GM18520 (cell line): ENCODE measurements around the gene SORL1-AS1.

Experiments used
- ATAC-seq: cut with Tn5 transposase; IDR thresholded peaks from one replicate; pipeline ENCODE4 v1.9.1; 2021; ENCODE audit not compliant: unreplicated experiment

Gene SORL1-AS1

DNA sequence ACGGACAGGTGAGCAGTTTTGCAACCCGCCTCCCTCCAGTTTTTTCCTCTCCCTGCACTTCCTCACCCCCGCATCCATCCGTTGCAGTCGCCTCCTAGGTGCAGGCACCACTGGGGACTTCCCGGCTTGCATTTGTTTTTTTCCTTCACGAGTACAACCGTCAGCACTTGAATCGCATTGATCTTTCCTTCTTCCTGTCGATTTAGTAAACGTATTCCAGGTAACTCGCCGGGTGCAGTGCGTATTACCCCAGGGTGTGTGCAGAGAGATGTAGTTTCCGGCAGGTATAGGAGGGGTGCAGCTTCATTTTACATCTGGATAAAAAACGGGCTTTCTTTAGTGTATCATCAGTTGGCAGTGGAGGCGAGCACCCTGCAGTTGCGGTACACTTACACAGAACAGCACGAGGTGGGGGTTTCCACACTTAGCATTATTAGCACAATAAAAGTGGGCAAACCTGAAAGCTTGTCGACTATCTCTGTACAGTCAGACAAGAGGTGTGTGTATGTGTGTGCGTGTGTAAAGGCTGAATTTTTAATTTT lies at the start of gene SORL1-AS1:
TSS of gene SORL1-AS1 (minus strand) at position 359 of the 542 bp plus-strand sequence.
- peak; percentile 17 for ATAC-seq

DNA sequence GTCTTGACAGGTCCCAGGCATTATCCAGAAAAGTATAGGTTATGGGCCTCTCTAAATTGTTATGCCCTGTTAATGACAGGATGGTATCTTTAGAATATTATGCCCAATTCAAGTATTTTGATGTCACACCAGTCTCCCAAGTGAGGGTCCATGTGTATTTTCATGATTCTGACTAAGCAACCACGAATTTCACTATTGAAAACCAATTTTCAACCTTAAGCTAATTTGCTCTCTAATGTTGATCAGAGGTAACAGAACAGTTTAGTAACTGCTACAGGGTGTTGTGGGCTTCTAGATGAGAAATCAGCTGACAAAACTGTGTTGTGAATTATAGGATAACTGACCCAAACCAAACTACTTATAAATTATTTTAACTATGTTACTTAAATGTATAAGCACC lies 48.0 kb upstream of the SORL1-AS1 start:
- no peak for ATAC-seq

DNA sequence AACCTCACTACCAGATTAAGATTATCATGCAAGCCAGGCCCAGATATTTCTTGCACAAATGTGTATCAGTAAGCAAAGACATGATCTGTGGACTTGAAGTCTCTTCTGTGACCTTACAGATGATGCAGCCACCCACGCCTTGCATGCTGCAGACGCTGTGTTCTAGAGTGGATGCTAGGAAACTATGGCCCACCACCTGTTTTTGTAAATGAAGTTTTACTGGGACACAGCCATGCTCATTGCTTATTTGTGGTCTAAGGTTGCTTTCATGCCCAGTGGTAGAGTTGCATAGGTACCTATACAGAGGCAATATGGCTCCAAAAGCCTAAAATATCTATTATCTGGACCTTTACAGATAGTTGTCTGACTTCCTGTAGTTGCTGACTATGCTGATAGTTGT lies 47.5 kb upstream of the SORL1-AS1 start:
- no peak for ATAC-seq

DNA sequence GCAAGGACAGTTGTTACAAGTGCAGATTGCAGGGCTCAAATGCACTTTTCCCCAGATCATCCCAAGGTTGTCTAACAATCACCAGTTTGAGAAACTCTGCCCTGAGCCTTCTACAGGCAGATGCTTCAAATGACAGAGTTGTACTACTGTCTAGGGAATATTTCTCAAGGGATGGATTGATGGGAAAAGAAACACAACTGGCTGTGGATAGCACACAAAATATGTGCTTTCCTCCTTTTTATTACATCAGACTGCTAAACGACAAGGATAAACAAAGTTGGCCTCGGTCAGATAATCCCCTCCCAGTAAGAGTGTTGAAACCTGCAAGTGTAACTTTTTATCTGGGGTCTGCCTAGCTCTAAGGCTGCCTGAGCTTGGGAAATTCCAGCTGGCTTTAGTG lies 46.6 kb upstream of the SORL1-AS1 start:
- ATAC-seq = no peak

DNA sequence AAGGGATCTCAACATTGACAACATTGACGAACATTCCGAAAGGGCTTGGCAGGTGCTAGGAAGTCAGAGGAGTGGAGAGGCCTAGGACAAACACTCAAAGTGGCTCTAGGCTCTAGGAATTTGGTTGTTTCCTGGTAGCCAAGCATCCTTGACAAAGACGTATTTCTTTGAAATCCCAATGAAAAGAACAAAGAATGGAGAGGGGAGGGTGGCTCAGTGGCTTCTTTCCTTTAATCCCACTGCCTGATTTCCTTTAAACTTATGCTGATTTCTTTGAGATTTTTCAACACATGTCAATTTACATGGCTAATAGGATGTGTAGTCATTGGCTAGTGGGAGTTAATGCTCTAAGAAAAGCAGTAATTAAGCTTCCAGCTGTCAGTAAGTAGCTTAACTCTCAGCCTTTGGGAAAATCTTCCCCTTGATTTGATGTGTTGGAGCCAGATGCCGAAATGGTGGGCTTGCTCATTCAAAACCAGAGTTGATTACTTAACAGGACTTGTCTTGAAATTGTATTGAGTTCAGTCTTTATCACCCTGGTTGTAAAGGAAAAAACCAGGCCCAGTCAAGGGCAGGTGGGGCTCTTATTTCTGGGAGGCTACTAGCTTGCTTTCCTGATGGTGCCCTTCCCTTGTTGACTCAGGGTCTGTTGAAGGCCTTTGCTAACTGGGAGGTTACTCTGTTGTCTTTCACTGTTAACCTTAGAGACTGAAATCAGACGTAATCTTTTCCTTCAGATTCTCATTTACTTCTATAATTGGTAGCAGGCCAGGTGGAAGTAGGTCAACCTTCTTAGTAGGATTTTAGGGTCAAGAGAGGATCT lies 44.6 kb upstream of the SORL1-AS1 start:
- ATAC-seq = no peak

DNA sequence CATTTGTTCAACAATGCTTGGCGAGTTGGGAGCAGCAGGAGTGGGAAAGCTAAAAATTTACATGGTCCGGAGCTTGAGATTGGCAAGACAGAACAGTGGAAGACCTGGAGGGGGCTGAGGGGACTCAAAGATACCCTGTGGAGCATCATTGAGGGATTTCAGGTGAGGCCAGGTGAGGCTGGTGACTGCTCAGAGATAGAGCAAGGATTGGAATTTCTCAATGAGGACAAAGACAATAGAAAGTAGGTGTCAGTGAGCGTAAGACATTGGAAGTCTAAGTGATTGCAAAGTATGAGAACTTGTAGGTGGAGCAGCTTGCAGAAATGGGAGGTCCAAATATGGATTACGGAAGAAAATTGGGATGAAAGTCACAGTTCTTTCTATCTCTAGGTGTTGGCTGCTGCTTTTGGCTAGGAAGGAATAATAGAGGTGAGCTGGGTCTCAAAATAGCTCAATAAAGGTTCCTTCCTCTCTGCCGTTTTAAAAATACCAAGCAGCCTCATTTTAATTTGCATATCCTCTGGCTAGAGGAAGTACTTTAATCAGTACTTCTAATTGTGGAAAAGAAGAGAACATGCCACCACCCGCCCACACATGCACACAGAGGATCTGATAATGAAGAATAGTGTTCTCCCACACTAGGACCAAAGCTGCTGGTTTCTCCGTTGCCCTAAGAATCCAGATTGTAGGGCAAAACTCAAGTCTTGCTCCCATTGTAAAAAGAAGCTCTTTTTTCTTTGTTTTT lies 41.8 kb upstream of the SORL1-AS1 start:
- no peak for ATAC-seq

DNA sequence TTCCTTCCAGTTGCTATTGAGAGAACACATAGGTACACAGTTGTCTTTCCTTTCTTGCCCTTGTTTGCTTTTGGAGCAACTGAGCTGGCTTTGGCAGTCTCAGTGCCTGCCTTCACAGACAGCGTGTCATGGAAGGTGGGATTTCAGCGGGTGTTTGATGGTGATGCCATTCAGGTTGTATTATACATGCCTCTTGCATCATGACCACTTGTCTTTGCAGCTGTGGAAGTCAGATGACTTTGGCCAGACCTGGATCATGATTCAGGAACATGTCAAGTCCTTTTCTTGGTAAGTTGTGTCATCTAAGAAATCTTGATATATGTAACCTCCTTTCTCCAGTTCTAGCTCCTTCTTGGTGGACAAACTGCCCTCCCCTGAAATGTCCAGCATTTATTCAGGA lies 37.1 kb upstream of the SORL1-AS1 start:
- no peak for ATAC-seq

DNA sequence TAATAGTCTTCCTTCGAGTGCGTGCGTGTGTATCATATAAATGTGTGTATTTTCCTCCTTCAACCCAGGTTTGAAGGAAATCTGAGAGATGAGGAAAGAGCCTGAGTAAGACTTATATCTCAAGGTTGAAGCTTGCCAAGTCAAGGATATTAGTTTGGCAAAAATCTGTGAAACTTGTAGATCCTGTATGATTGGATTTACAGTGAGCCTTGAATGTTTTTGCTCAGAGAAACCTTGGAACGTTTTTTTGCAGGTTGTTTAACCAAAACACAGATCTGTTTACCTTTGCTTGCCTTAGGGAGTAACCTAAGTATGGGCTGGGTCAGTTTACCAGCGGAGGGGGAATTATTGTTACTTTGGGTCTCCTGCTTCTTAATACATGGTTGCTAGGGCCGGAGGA lies 35.9 kb upstream of the SORL1-AS1 start:
- ATAC-seq = no peak

DNA sequence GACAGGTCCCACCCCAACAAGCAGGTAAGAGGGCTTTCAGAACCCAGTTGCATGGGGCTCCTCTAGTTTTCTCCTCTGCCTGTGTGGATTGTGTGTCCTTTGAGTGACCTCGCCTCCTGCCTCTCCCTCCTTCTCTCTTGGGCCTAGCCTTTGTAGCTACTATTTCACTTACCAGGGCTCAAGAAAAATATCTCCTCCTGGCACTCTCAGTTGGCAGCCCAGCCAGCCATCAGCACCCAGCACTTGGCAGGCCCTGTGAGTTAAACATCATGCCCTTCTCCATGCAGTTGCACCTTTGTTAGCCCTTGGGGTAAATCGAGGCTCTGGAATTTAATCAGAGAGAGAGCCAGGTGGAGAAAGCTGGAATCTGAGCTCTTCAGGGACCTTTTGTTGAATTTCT lies 35.4 kb upstream of the SORL1-AS1 start:
- ATAC-seq = no peak

DNA sequence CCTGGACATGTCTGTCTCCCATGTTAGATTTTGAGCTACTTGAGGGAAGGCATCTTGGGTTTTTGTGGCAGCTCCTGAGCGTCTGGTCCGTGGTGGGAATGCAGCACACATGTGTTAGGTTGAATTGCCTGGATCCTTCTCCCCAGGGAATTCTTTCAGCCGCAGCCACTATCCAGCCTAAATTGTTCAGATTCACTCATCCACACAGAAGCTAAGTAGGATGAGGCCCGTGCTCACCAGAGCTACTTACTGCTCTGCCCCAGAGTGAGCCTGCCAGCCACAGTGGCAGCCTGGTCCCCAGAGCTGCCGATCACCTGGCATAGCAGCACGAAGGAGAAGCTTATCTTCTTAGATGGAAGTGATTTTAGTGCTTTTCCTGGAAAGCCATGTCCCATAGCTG lies 34.4 kb upstream of the SORL1-AS1 start:
- ATAC-seq = no peak

DNA sequence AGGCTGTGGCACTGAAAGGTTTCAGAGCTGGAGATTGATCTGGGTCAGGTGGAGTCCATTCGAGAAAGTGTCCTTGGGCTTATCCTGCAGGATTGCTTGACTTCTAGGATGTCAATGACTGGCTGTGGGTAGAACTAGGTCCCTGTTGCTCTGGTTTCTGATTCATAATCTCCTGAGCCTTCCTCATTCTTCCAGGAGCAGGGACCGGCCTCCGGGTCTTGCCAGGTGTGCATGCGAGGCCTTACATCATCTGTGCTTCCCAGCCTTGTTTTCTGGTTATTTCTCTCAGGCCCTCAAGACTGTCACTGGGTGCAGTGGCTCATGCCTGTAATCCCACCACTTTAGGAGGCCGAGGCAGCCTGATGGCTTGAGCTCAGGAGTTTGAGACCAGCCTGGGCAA lies 33.3 kb upstream of the SORL1-AS1 start:
- ATAC-seq = no peak

DNA sequence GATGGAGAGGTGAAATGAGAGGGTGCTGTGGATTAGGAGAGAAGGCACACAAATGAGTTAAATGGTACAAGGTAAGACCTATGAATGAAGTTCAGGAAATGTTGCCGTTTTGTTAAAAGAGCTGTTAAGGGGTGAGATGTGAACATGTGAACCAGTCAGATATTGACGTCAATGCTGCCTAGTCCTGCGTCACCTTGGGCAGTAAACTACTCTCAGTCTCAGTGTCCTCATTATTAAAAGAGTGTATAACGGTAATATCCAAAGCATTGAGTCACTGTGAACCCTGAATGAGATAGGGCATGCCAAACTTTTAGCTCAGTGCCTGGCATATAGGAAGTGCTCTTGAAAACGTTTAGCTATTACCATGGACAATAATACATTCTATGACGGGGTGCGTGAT lies 32.4 kb upstream of the SORL1-AS1 start:
- ATAC-seq = no peak

DNA sequence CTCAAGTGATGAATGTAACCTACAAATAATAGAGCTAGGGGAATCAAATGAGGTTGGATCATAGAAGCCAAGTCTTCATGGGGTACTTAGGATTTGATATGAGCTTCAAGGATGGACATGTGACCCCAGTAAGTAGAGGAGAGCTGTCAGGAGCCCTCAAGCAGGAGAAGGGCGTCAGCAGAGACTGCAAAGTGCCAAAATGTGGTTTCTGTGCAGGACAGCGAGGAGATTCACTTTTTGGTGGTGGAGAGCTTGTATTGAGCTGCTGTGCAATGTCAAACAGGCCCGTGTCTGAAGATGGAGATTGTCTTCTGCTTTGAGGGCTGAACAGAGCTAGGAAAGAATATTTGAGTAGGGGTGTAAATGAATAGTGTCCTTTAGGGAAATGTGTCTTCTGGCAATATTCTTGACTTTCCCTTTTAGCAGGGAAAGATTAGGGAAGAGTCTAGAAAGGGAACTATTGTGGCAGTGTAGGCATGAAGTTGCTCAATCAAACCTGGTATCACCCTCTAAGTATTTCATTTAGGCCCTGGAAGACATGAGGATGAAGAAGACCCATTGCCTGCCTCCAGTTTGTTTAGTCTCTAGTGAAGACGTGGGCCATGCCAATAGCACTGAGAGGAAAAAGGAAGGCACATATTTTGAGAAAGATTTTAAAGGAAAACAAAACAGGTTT lies 31.2 kb upstream of the SORL1-AS1 start:
- no peak for ATAC-seq

DNA sequence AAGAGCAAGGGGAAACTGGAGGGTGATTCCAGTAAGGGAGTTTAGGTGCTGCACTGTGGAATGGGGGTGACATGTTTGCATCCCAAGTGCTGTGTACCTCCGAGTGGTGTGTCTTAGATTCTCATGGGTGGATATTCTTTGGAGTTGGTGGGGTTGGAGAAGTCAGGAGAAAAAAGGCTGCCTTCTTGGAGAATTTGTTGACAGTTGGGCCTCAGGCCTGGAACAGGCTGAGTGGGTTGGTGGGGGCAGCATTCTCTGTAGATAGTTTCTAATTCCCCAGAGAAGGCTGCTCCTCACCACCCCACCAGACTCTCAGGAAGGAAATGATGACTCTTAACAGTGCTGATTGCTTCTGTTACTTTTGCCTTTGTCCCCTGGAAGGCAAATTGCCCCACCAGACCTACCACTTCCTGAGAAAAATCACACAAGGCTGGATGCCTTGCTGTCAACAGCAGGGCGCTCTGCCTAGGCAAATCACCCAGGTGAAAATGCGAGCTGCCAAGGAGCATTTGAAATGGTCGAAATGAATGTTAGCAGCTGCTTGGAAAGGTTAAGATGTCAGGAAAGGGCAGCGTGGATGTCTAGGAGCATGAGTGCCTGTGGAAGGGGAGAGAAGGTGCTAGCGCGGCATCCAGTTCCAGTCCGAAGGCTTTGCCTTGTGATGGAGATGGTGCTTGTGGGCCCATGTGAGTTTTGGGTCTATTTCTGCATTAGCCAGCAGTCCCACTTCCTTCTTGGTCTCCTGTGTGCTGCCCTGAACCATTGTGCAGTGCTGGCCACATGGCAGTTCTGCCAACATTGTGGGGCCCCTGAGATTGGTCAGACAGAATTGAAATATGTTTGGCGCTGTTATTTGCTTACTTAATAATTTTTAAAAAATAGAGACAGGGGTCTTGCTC lies 29.7 kb upstream of the SORL1-AS1 start:
- peak; percentile 80 for ATAC-seq

DNA sequence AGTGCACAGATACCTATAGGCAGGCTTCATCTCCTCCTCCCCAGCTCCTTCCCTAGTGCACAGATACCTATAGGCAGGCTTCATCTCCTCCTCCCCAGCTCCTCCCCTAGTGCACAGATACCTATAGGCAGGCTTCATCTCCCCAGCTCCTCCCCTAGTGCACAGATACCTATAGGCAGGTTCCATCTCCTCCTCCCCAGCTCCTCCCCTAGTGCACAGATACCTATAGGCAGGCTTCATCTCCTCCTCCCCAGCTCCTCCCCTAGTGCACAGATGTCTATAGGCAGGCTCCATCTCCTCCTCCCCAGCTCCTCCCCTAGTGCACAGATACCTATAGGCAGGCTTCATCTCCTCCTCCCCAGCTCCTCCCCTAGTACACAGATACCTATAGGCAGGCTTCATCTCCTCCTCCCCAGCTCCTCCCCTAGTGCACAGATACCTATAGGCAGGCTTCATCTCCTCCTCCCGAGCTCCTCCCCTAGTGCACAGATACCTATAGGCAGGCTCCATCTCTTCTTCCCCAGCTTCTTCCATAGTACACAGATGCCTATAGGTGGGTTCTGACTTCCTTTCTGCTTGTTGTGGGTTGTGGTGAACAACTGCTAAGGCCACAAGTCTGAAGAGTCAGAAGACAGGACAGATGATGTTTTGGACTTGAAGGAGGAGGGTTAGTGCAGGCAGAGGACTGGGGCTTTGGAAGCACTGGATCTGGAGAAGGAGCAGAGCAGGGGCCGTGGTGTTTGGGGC lies 28.9 kb upstream of the SORL1-AS1 start:
- peak; percentile 35 for ATAC-seq

DNA sequence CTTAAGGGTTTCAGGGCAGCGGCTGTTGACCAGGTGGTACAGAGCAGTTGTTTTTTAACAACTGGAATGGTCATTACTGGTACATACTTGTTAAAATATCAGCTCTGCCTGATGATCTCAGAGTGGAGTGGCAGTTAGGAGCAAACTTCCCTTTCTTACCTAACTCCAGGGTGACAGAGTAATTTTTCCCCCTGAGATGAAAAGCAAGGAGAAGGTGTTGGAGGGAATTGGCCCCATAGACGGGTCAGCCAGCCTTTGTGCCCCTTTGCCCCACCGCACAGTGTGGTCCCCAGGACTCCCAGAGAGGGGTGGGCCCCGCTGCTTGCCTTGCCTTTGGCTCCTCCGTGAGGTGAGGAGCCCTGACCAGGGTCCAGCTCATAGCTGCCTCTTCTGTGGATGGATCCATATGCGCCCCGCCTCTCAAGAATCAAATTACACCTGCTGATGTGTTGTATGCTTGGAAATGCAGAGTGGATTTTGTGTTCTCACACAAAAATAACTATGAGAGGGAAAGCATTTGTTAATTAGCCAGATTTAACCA lies 27.0 kb upstream of the SORL1-AS1 start:
- ATAC-seq = no peak

DNA sequence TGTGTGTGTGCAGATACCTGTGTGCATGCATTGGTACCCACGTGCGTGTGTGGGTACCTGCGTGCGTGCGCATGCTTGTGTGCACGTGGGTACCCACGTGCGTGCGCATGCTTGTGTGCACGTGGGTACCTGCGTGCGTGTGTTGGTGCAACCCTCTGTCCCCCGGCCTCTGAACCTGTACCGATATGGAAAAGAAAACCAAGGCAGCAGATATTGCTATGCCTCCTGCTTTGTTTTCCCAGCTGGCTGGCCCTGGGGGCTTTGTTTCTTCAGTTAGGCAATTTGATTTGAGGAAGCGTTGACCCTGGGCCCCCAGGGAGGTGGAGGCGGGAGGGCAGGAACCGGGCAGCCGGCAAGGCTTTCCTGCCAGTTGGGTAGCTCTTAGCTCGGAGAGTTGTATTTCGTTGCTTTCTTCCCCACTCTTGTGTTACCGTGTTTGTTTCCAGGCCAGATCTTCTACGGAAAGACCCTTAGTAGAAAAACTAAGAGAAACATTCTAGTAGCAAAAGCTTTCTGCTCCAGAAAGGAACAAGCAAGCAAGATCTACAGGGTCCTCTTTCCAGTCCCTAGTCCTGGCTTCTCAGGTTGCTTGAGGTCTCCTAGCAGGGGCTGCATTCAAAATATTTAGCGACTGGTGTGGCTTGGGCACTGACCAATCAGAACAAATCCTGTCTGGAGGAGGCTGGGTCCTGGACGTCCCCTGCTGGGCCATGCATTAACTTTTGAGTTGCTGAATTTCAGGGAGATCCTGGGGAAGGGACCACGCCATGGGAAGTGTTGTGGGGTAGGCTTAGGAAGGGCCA lies 26.3 kb upstream of the SORL1-AS1 start:
- no peak for ATAC-seq

DNA sequence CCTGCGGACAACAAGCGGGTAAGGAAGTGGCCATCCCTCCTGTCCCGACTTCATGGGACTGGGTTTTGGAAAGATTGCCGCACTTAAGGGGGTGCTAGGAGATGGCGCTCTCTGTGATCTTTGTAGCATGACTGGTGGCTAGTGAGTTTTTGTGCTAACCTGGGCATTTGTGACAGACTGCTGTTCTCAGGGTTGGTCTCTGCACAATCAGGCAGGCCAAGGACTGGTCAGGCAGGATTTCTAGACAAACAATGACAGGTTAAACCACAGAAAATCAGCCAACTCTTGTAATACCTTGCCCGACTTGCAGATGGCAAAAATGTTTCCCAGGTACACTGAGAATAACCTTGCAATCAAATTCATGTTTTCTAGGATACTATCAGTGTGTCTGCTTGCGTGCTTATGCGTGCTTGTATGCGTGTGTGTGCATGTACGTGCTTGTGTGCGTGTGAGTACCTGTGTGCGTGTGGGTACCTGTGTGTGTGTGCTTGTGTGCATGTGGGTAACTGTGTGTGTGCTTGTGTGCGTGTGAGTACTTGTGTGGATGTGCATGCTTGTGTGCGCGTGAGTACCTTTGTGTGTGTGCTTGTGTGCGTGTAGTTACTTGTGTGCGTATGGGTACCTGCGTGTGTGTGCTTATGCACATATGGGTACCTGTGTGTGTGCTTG lies 25.6 kb upstream of the SORL1-AS1 start:
- no peak for ATAC-seq
